ENCODE measurements around the gene BEST1.
"Not testable (repeated sequence)": the region's sequence is repeated elsewhere in the genome, so short reads cannot be mapped to it uniquely, and the experiment has no call there.

The BEST1 gene

DNA sequence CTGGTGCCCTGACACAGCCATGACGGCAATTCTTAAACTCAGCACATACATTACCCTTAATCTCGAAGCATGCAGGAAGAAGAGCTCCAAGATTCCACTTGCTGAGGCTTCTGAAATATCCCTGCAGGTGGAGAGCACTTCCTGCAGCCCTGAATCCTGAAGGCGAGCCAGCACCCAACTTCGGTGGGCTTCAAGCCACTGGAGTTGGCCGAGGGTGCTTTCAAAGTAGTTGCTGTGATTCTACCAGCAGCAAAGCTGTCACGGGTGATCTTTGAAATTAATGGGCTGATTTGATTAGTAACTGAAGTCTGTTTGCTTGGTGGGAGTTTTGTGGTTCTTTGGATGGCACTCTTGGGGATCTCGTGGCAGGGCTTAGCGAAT lies 26.3 kb downstream of the BEST1 start:
- DNase-seq (ENCODE audit: low read depth in 3 of 3): no peak

DNA sequence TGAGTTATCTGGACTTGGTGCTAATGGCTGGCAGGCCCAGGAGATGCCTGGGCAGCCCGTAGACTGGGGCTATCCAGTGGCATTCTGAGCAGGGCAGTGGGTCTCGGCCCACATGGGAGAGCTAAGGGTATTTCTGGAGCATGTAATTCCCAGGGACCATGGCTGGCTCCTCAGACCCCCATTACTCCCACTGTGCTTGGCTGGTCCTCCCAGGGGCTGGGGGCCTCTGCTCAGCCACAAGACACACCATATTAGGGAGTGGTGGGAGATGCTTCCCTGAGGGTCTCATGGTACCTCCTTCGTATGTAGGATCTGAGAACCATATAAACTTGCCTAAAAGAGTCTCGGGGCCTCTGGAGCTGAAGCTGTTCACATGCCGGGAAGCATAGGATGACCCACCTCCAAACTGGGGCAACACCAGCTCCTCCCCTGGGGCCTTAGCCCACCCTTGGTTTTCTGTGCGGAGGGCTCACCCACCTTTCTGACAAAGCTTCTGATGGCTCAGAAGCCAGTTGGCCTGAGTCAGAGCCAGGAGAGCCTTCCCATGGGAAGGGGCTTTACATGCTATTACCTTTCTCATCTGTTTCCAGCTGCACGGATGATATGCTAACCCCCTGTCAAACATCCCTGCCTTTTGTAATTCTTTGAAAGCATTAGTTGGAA lies 26.8 kb downstream of the BEST1 start:
- no peak for DNase-seq (ENCODE audit: low read depth in 3 of 3)

DNA sequence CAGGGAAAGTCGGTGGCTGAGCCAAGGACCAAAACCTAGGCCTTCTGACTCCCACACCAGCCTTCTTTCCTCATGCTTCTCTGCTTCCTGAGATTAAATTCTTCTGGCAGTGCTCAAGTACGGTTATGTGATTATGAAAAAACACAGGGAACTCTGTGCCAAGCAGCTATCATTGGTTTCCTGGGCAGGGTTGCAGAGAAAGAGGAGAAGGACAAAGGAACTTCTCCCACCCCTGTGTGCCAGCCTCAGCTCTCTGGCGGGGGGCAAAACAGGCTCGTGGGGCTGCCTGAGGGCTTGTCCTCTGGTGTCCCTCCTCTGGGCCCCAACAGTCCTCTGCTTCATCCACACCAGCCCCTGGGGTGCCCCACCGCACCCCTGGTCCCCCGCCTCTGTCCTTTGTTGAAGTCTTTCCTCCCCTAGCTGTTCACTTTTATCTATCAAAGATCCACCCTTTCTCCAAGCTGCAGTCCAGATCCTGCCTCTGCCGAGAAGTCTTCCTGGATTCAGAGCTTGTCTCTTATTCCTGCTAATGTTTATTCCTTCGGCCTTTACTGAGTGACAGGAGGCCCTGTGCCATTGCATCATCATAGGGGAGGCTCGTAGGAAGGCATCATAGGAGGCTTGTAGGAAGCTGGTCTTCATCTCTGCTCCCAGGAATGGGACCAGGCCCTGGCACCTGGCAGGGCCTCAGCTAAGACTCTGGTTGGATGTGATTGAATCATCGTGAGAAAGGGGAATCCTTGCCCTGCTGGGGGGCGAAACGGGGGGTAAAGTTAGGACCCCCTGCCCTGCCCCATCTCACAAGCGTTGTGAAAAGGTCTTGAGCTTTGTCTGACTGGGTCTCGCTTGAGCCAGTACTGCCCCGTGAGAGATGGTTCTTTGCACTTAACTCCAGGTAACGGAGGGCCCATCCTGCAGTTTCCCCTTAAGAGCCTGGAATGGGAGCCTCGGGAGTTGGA lies 28.8 kb downstream of the BEST1 start:
- DNase-seq (ENCODE audit: low read depth in 3 of 3): no peak

DNA sequence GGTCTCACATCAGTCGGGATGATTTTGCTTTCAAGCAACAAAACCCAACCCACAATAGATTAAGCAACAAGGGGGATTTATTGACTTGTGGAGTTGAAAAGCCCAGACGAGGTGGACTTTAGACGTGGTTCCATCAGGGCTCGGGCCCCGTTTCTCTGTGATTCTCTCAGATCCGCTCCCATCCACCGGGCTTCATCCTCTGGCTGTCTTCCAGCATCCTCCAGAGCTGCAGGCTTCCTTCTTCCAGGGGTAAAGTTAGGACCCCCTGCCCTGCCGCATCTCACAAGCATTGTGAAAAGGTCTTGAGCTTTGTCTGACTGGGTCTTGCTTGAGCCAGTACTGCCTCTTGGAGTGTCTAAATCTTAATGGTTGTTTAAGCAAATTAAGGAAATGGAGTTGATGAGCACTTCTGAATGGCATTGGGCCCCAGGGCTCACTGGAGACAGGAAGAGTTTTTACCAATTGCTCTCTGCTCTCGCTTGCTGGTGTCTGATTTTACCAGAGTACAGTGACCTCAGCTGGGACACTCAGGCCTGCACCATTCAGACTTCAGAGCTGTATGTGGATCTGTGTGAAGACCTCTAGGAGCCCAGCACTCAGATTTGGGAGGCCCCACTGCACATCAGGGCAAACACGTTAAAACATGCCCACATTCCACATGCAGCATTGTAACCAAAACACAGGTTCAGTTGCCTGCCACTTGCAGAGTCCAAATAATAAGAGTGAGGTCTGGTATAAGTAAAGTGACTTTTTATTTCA lies 30.8 kb downstream of the BEST1 start:
- no peak for DNase-seq (ENCODE audit: low read depth in 3 of 3)

DNA sequence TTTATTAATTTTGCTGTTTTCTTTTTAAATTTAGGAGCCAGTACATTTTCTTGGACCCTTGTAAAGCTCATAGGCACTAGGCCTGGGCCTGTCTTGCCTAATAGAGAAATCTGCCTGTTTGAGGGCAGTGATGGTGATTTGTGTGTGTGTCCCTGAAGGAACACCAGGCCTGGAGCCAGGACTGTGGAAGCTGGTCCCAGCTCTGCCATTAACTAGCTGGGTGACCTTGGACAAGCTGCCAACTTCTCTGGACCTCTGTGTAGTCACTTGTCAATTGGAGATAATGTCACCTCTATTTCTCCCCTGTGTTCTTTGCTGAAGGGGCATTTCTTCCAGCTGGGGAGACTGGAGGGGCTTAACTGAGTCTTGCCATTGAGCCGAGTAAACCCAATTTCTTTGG lies 33.3 kb downstream of the BEST1 start:
- DNase-seq (ENCODE audit: low read depth in 3 of 3): no peak

DNA sequence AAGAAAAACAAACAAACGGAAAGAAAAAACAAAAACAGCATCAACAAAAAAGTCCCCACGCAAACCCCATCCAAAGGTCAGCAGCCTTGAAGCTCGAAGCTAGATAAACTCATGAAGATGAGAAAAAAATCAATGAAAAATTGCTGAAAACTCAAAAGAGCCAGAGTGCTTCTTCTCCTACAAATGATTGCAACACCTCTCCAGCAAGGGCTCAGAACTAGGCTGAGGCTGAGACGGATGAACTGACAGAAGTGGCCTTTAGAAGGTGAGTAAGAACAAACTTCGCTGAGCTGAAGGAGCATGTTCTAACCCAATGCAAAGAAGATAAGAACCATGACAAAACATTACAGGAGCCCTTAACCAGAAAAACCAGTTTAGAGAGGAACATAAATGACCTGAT lies 35.7 kb downstream of the BEST1 start:
- DNase-seq (ENCODE audit: low read depth in 3 of 3): no peak

DNA sequence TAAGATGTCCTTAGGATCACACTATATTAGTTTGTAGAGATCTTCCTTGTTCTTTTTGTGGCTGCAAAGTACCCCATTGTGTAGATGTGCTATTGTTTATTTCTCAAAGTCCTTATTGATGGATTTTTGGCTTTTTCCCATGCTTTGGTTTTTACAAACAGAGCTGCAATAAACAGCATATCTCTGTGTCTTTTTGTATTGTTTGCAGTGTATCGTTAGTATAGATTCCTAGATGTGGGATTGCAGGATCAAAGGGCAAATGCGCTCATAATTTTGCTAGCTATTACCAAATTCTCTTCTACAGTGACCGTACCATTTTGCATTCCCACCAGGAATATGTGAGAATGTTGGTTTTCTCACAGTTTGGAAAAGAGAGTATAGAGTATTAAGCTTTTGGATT lies 44.8 kb downstream of the BEST1 start:
- DNase-seq (ENCODE audit: low read depth in 3 of 3): no peak

DNA sequence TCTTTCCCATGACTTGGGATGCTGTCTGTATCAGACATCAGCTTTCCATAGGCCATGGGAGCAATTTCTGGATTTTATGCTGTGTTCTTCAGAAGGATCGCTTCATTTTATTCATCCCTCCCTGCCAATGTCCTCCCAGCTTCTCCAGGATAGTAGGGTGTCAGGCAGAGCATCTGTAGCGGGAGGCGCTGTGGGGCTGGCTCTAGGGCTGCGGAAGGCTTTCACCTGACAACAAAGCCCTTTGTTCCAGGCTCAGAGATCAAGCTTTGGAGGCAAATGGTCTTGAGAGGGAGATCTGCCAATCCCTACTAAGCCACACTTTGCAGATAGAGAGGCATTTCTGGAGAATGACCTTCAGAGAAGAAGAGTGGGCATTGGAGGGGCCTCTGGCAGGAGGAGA lies 46.8 kb downstream of the BEST1 start:
- no peak for DNase-seq (ENCODE audit: low read depth in 3 of 3)

DNA sequence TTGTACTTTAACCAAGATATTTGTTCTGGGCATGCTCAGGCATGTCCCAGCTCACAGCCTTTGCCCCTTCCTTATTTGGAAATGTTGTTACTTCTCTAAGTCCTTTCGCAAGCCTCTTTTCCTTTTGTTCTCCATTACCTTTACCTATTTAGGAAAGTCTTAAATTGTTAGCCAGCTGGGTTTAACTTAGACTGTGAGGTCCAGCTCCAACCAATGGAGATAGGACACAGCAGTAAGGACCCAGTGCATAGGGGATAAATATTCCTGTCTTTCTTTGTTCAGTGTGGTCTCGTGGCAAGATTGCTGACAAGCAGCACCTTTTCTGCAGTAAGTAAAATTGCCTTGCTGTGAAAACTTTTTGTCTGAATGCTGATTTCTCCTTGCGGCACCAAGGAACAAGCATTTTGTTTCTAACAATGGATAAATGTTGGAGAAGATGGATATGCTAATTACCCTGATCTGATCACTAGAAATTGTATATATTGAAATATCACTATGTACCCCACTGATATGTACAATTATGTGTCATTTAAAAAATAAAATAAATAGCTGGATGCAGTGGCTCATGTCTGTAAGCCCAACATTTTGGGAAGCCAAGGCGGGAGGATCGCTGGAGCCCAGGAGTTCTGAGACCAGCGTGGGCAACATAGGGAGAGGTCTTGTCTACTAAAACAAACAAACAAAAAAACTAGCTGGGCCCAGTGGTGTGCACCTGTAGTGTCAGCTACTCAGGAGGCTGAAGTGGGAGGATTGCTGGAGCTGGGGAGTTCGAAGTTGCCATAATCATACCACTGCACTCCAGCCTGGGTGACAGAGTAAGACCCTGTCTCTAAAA lies 49.2 kb downstream of the BEST1 start:
- no peak for DNase-seq (ENCODE audit: low read depth in 3 of 3)

DNA sequence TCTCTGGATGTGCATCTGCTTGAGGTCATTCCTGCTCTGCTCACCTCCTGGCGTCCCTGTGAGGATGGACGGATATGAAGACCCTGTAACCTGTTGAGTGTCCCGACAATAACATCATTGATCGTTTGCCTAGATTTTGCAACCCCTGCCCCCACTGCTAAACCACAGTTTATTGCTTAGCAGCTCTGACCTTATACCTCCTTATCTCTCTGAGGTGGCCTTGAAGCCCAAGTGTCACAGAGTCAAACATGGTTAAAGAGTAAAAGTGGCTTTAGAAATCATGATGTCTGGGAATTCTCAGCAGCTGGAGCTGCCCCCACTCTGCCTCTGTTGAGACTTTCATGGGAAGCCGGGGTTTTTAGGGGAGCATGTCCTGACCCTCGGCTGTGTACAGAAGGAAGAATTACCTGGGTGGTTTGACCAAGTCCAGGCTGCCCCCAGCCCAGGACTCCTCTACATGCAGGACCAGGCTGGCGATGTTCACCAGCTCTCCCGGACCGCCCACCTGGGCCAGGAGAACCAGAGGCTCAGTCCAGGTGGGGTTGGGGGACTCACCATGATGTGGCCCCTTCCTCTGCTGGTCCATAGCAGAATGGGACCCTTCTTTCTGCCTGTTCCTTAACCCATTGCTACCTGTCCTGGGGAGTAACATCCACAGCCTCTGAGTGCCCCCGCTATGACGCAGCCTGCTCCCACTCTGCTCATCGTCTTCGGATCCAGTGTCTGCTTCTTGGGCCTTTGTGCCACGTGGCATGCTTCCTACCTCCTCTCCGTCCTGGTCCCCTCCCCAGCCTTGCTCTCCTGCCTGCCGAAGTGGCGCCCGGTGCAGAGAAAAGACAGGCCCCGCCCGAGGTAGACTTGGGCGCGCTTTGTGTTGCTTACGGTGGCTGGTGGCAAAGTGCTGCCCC lies 50.6 kb downstream of the BEST1 start:
- no peak for DNase-seq (ENCODE audit: low read depth in 3 of 3)

DNA sequence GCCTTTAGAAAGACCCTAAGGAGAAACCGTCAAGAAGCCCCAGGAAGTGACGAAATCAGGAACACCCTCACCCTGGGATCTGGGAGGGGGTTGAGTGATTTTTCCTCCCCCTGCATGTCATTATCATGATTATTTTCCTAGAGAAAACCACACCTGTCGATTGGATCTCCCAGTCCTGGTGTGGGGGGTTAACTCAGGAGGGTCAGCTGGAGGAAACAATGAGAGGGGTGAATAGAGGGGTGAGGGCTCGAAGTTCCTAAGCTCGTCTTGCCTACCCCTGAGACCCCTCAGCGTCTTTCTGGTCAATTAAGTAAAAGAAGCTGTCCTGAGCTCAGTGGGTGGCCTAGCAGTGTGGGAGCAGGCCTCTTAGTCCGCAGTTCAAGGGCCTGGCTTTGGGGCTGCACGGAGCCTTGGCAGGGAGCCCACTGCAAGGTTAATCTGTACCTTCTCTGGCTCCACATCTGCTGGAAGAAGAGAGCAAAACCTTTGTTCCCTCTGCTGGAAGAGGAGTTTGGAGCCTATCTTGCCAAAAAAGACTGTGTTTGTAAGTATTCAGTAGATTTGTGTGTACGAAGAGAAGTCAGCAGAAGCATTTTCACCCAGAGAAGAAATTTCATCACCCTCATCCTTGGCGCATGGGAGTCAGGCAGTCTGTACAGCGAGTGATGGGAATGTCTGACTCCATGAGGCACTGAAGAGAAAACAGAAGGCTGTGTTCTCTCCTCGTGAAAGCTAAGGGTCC lies 51.5 kb downstream of the BEST1 start:
- no peak for DNase-seq (ENCODE audit: low read depth in 3 of 3)

DNA sequence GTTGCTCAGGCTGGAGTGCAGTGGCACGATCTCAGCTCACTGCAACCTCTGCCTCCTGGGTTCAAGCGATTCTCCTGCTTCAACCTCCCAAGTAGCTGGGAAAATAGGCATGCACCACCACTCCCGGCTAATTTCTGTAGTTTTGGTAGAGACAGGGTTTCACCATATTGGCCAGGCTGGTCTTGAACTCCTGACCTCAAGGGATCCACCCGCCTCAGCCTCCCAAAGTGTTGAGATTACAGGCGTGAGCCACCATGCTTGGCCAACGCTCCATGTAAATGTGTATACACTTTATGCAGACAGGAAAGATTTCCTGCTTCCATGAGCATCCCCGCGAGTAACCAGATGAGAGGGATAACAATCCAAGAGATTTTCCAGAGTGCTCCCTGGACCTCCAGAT lies 52.1 kb downstream of the BEST1 start:
- DNase-seq (ENCODE audit: low read depth in 3 of 3): not testable (repeated sequence)

DNA sequence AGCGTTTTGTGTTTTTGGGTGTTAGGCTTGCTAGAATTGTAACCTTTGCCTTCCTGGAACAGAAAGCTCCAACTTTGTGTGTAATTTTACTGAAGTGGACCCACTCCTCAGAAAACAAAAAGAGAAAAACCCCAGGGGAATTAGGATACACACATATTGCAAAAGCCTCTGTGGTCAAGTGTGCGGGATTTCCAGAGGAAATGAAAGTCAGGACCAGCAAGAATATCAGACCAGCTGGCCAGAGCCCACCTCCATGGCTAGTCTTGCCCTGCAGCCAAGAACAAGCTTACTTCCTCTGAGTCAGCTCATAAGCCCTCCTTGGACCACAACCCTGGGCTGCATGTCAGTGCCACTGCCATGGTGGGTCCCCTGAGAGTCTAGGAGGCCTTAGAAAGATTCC lies 54.3 kb downstream of the BEST1 start:
- DNase-seq (ENCODE audit: low read depth in 3 of 3): no peak

DNA sequence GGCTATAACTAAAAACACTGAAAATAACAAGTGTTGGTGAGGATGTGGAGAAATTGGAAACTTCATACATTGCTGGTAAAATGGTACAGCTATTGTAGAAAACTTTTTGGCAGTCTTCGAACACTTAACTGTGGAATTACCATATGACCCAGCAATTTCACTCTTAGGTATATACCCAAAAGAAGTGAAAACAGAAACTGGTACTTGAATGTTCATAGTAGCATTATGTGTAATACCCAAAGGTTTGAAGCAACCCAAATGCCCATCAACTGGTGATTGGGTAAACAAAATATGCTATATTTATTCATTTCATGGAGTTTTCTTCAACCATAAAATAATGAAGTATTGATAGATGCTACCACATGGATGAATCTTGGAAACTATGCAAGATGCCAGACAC lies 58.0 kb downstream of the BEST1 start:
- no peak for DNase-seq (ENCODE audit: low read depth in 3 of 3)

DNA sequence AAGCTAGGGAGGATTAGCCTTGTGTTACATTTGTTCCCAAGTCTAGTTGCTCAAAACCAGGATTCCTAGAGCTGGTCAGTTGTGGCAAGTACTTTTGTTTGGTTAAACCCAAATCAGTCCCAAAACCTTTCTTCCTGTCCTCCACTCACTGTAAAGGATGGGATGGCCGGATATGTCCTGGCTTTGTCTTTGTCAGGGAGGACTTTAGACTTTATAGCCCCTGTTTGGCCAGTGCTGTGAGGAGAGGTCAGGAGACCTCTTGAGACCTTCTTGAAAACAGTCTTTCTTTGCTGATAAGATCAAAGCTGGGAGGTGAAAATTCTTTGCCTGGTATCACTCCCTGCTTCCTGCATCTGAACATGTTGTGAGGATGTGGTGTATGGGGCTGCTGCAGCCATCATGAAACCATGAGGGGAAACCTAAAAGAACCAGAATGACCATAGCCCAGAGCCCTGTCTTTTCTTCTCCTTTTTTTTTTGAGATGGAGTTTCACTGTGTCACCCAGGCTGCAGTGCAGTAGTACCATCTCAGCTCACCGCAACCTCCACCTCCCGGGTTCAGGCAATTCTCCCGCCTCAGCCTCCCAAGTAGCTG lies 60.9 kb downstream of the BEST1 start:
- DNase-seq (ENCODE audit: low read depth in 3 of 3): no peak

DNA sequence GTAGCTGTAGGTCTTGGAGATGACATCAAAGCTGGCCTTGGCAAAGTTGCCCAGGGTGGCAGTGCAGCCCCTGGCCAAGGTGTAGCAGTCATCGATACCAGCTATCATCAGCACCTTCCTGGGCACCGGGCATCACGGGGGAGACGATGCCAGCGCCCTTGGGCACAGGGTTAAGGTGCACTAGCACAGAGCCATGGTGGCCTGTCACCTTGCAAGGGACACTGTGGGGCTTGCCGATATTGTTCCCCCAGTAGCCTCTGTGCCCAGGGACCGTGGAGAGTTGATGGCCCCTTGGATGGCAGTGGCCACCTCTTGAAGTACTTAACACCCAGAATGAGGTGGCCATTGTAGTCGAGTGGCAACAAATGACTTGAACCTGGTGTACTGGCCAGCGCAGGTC lies 61.7 kb downstream of the BEST1 start:
- DNase-seq (ENCODE audit: low read depth in 3 of 3): no peak

DNA sequence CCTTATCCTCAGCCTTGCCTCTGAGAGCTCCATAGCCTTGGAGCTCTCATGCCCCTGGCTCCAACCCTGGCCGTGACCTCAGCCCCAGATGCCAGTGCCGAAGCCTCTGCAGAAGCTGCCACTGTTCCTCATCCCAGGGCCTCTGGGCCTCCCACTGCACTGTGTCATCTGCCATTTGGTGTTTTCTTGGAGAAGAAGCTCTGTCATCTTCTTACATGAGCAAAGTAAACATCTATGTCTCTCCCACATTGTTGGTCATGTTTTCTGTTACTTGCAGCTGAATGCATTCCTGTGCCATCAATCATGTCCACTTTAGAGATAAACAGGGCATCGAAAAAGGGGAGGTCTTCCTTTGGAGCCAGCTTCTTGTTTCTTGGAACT lies 62.3 kb downstream of the BEST1 start:
- DNase-seq (ENCODE audit: low read depth in 3 of 3): no peak

DNA sequence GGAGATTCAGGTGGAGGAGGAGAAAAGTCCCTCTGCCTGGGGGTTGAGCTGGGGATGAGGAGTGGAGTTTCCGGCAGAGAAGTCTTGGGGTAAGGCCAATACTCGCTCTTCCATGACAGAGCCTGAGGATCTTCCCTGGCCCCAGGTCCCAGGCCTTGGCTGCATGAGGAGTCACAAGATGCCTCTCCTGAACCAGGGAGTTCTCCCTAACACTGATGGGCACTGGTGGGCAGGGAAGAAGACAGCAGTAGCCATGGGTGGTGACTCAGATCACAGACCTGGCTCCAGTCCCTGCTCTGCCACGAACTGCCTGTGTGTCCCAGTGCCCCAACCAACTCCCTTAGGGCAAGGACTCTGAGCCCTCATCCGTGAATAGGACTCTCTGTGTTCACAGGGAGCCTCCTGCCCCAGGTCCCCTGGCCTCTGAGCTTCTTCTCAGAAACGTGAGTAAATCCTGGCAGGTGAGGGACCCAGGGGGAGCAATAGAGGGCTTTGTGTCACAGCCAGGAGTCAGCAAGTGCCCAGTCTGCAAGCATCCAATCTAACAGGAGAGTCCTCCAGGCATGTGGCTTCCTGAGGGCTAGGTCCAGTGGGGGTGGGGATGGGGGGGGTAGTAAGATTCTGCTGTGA lies 62.8 kb downstream of the BEST1 start:
- DNase-seq (ENCODE audit: low read depth in 3 of 3): no peak
